ENCODE measurements around the gene CDK5RAP2.

Gene CDK5RAP2

DNA sequence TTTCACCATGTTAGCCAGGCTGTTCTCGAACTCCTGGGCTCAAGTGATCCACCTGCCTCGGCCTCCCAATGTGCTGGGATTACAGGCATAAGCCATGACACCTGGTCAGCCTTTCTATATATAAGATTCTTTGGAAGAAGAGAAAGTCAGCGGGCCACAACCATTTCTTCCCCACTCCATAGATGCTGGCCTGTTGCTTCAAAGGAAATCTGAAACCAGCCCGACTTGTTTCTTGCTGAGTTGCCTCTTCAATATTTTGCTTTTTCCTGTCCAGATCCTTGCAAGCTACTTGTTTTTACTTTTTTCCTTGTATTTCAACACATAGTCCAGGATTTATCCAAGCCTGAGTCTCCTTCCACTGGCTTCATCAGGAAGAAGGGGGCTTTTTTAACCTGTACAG is 219.5 kb downstream of the CDK5RAP2 start:
- WGBS, 2 experiments (ENCODE audit: insufficient coverage in 2 of 2), result 82 to 93% methylated on average over 2 to 3 of the region's 4 CpGs

DNA sequence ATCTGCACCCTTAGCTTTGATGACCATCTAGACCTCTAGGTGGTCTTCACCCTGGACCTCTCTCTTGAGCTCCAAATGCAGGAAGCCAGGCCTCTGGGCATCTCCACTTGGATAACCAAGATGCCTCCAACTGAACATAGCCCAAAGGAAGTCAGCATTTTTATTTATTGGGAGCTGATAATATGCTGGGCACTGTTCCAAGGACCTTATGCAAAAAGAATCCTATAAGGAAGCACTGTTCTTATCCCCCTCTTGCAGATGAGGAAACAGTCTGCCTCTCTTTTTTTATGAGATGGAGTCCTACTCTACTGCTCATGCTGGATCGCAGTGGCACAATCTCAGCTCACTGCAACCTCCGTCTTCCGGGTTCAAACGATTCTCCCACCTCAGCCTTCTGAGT is 219.9 kb downstream of the CDK5RAP2 start:
- WGBS, 2 experiments (ENCODE audit: insufficient coverage in 2 of 2), result 89 to 92% methylated on average over 4 of the region's 4 CpGs
- no peak overlapping the region for H3K27ac ChIP-seq (ENCODE audit: low read depth, low read length, severe bottlenecking)
- peaks cover 12% of the 10 kb centered on the region for H3K4me1 ChIP-seq (ENCODE audit: control insufficient read depth, insufficient read depth, low read length, poor library complexity, severe bottlenecking)
- no peak overlapping the region for H3K4me3 ChIP-seq (ENCODE audit: extremely low read depth, insufficient read depth, low read length, poor library complexity, severe bottlenecking)
- peaks cover 5% of the 10 kb centered on the region for H3K9me3 ChIP-seq (ENCODE audit: control insufficient read depth, low read length)
- H3K36me3 ChIP-seq (ENCODE audit: control insufficient read depth, insufficient read depth, low read length), result no peaks in the 10 kb centered on the region

More for the DNA sequence above, 219.5 kb downstream of the CDK5RAP2 start:
- no peaks in the 10 kb centered on the region for H3K36me3 ChIP-seq (ENCODE audit: control insufficient read depth, insufficient read depth, low read length)
- peaks cover 5% of the 10 kb centered on the region for H3K9me3 ChIP-seq (ENCODE audit: control insufficient read depth, low read length)
- H3K27ac ChIP-seq (ENCODE audit: low read depth, low read length, severe bottlenecking), result no peak overlapping the region
- H3K4me3 ChIP-seq (ENCODE audit: extremely low read depth, insufficient read depth, low read length, poor library complexity, severe bottlenecking), result no peak overlapping the region
- H3K4me1 ChIP-seq (ENCODE audit: control insufficient read depth, insufficient read depth, low read length, poor library complexity, severe bottlenecking), result peaks cover 13% of the 10 kb centered on the region

DNA sequence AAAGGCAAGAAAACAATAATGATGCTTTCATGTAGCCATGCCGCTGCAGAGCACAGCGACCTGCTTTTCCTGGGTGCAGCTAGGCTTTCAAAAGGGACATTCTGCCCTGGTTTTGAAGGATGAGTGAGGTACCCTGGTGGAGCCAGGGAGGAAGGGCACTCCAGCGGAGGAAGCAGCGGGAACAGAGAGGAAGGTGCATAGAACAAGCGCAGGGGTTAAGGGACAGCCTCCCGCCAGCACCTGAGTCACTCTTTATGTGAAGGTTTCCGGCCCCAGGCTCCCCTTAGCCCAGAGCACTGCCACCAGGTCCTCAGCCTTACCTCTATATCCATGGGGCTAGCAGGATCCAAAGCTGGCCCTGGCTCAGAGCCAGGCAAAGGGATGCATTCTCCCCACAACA is 221.1 kb downstream of the CDK5RAP2 start:
- Histone ChIP-seq H3K27ac (ENCODE audit: low read depth, low read length, severe bottlenecking) (no peak overlapping the region), H3K36me3 (ENCODE audit: control insufficient read depth, insufficient read depth, low read length) (no peaks in the 10 kb centered on the region), H3K9me3 (ENCODE audit: control insufficient read depth, low read length) (peaks cover 5% of the 10 kb centered on the region), H3K4me3 (ENCODE audit: extremely low read depth, insufficient read depth, low read length, poor library complexity, severe bottlenecking) (no peak overlapping the region), H3K4me1 (ENCODE audit: control insufficient read depth, insufficient read depth, low read length, poor library complexity, severe bottlenecking) (peaks cover 9% of the 10 kb centered on the region)
- 86 to 90% methylated on average over 3 to 6 of the region's 7 CpGs for whole genome bisulfite sequencing, 2 experiments (ENCODE audit: insufficient coverage in 2 of 2)

DNA sequence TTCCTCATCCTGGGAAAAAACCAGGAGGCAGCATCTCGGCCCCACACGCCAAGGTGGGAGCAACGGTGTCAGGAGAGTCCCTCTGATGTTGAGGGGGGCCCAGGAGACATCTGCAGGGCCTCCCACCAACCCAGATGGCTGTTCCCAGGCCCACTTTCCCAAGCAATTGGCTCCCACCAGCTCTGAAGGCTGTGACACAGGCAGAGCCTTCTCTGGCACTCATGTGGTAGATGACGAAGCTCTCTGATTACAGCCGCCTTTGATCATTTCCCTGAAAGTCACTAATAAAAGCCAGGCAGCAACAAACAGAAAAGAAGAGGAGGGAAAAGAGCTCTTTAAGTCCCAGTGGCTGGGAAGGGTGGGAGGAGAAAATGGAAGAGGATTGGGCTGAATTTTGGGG is 226.5 kb downstream of the CDK5RAP2 start:
- Histone ChIP-seq H3K4me3 (ENCODE audit: extremely low read depth, insufficient read depth, low read length, poor library complexity, severe bottlenecking) (no peak overlapping the region), H3K4me1 (ENCODE audit: control insufficient read depth, insufficient read depth, low read length, poor library complexity, severe bottlenecking) (peaks cover 5% of the 10 kb centered on the region), H3K27ac (ENCODE audit: low read depth, low read length, severe bottlenecking) (no peak overlapping the region), H3K36me3 (ENCODE audit: control insufficient read depth, insufficient read depth, low read length) (no peaks in the 10 kb centered on the region), H3K9me3 (ENCODE audit: control insufficient read depth, low read length) (peaks cover 5% of the 10 kb centered on the region)
- 80 to 89% methylated on average over 1 to 3 of the region's 5 CpGs for WGBS, 2 experiments (ENCODE audit: insufficient coverage in 2 of 2)

DNA sequence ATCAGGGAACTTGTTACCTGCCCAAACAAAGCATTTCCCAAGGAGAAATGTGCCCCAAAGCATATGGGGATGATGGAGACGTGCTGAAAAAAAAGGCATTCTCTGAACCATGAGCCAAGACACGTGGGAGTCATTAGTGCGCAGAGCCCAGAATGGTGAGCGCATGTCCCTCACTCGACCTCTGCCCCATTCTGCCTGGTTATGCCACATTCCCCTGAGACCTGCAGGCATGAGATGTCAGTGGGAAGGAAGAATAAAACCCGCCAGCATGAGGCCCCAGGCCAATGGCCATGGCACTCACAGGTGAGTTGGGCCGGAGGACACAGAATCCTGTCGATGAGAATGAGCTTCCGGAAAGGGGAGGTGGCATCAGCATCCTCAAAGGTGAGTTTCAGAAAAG is 228.9 kb downstream of the CDK5RAP2 start:
- peaks cover 4% of the 10 kb centered on the region for H3K9me3 ChIP-seq (ENCODE audit: control insufficient read depth, low read length)
- H3K4me3 ChIP-seq (ENCODE audit: extremely low read depth, insufficient read depth, low read length, poor library complexity, severe bottlenecking), result no peak overlapping the region
- H3K27ac ChIP-seq (ENCODE audit: low read depth, low read length, severe bottlenecking), result no peak overlapping the region
- 81 to 86% methylated on average over 9 of the region's 9 CpGs for WGBS, 2 experiments (ENCODE audit: insufficient coverage in 2 of 2)
- H3K36me3 ChIP-seq (ENCODE audit: control insufficient read depth, insufficient read depth, low read length), result no peaks in the 10 kb centered on the region
- H3K4me1 ChIP-seq (ENCODE audit: control insufficient read depth, insufficient read depth, low read length, poor library complexity, severe bottlenecking), result peaks cover 5% of the 10 kb centered on the region

DNA sequence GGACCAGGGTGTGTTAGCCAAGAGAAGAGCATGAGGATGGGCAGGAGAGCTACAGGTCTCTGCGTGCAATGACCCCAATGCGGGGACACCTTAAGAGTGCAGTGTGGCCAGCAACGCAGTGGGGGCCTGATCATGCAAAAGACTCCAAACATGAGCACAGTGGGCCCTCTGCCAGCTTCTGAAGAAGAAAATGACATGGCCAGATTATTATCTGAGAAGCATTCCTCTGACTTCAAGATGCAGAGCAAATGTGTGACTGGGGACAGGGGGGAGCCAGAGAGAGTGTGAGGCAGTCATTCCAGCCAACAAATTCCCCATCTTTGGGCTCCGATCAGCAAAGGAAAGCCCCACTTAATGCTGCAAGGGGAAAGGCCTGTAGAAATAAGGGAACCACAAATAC is 229.4 kb downstream of the CDK5RAP2 start:
- Histone ChIP-seq H3K4me1 (ENCODE audit: control insufficient read depth, insufficient read depth, low read length, poor library complexity, severe bottlenecking) (peaks cover 5% of the 10 kb centered on the region), H3K9me3 (ENCODE audit: control insufficient read depth, low read length) (no peaks in the 10 kb centered on the region), H3K27ac (ENCODE audit: low read depth, low read length, severe bottlenecking) (no peak overlapping the region), H3K36me3 (ENCODE audit: control insufficient read depth, insufficient read depth, low read length) (no peaks in the 10 kb centered on the region), H3K4me3 (ENCODE audit: extremely low read depth, insufficient read depth, low read length, poor library complexity, severe bottlenecking) (no peak overlapping the region)
- WGBS, 2 experiments (ENCODE audit: insufficient coverage in 2 of 2), result 94 to 97% methylated on average over 3 of the region's 4 CpGs

DNA sequence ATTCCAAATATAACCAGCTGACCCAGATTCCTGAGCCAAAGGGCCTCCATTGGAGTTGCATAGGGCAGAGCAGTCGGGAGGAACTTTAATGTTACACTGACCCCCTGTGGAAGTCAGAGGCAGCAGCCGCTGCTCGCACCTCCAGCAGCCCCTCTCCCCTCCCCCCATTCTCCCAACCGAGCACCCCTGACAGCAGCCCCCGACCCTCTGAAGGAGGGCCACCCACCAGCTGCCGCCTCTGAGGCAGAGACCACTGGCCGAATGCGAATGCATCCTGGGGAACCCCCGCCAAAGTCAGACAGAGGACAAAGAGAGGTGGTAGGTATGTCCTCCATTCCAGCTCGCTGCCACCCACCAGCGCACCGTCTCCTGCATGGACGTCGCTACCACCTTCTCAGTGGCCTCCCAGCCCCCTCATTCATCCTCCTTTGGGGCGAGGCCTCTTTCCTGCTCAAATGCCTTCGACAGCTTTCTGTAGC is 231.0 kb downstream of the CDK5RAP2 start:
- H3K4me1 ChIP-seq (ENCODE audit: control insufficient read depth, insufficient read depth, low read length, poor library complexity, severe bottlenecking), result peaks cover 5% of the 10 kb centered on the region
- H3K27ac ChIP-seq (ENCODE audit: low read depth, low read length, severe bottlenecking), result no peak overlapping the region
- no peak overlapping the region for H3K4me3 ChIP-seq (ENCODE audit: extremely low read depth, insufficient read depth, low read length, poor library complexity, severe bottlenecking)
- no peaks in the 10 kb centered on the region for H3K36me3 ChIP-seq (ENCODE audit: control insufficient read depth, insufficient read depth, low read length)
- H3K9me3 ChIP-seq (ENCODE audit: control insufficient read depth, low read length), result no peaks in the 10 kb centered on the region
- 38 to 42% methylated on average over 10 to 15 of the region's 16 CpGs for WGBS, 2 experiments (ENCODE audit: insufficient coverage in 2 of 2)

DNA sequence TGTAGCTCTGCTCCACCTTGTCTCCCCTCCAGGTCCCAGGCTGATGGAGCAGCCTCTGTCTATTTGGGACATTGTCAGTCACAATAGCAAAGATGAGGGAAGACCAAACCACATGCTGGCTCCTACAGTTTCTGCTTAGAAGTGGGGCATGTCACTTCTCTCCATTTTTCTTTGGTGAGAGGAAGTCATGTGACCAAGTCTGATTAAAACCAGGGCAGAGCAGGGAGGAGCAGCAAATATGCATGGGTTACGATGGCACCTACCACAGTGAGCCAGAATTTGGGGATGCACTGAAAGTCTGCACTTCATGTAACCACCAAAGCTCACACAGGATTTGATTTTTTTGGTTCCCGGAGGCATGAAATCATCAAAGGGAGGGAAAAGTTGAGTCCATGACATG is 234.6 kb downstream of the CDK5RAP2 start:
- Histone ChIP-seq H3K4me1 (ENCODE audit: control insufficient read depth, insufficient read depth, low read length, poor library complexity, severe bottlenecking) (peaks cover 5% of the 10 kb centered on the region), H3K27ac (ENCODE audit: low read depth, low read length, severe bottlenecking) (no peak overlapping the region), H3K4me3 (ENCODE audit: extremely low read depth, insufficient read depth, low read length, poor library complexity, severe bottlenecking) (no peak overlapping the region), H3K36me3 (ENCODE audit: control insufficient read depth, insufficient read depth, low read length) (no peaks in the 10 kb centered on the region), H3K9me3 (ENCODE audit: control insufficient read depth, low read length) (no peaks in the 10 kb centered on the region)
- 100% methylated on average over 1 of the region's 2 CpGs for WGBS, 2 experiments (ENCODE audit: insufficient coverage in 2 of 2)

DNA sequence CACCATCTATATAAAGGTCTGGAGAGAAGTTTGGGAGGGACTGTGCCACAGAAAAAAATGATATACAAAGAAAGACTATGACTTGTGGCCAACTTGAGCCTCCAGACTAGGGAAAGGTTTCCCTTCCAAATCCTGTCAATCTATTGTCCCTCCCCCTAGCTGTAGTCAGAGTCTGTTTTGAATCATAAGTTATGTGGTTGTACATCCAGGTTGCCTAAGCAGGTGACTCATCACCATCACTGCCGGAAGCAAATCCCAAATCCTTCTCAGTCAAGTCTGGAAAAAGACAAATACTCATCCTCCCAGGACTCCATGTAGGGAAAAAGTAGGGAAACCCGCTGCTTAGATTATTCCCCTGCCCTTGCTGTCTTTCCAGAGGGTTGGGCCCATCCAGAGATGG is 235.7 kb downstream of the CDK5RAP2 start:
- Histone ChIP-seq H3K9me3 (ENCODE audit: control insufficient read depth, low read length) (no peaks in the 10 kb centered on the region), H3K4me3 (ENCODE audit: extremely low read depth, insufficient read depth, low read length, poor library complexity, severe bottlenecking) (no peak overlapping the region), H3K36me3 (ENCODE audit: control insufficient read depth, insufficient read depth, low read length) (no peaks in the 10 kb centered on the region), H3K27ac (ENCODE audit: low read depth, low read length, severe bottlenecking) (no peak overlapping the region), H3K4me1 (ENCODE audit: control insufficient read depth, insufficient read depth, low read length, poor library complexity, severe bottlenecking) (peaks cover 4% of the 10 kb centered on the region)
- WGBS, 2 experiments (ENCODE audit: insufficient coverage in 2 of 2), result no CpG with 5 or more reads among the region's 2 CpGs

DNA sequence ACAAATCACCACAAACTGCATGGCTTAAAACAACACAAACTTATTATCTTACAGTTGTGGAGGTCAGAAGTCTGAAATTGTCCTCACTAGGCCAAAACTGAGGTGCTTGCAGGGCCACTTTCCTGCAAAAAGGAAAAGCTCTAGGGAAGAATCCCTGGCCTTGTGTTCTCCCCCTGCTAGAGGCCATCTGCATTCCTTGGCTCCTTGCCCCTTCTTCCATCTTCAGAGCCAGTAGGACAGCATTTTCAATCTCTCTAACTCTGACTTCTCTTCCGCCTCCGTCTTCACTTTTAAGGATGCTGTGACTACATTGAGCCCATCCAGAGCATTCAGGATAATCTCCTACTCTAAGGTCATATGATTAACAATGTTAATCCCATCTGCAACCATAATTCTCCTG is 236.6 kb downstream of the CDK5RAP2 start:
- WGBS, 2 experiments (ENCODE audit: insufficient coverage in 2 of 2), result 93 to 100% methylated on average over 2 of the region's 2 CpGs
- H3K4me1 ChIP-seq (ENCODE audit: control insufficient read depth, insufficient read depth, low read length, poor library complexity, severe bottlenecking), result no peaks in the 10 kb centered on the region
- H3K27ac ChIP-seq (ENCODE audit: low read depth, low read length, severe bottlenecking), result no peak overlapping the region
- H3K4me3 ChIP-seq (ENCODE audit: extremely low read depth, insufficient read depth, low read length, poor library complexity, severe bottlenecking), result no peak overlapping the region
- no peaks in the 10 kb centered on the region for H3K9me3 ChIP-seq (ENCODE audit: control insufficient read depth, low read length)
- no peaks in the 10 kb centered on the region for H3K36me3 ChIP-seq (ENCODE audit: control insufficient read depth, insufficient read depth, low read length)
